Measurements from ENCODE around the gene FAAP20.

DNA sequence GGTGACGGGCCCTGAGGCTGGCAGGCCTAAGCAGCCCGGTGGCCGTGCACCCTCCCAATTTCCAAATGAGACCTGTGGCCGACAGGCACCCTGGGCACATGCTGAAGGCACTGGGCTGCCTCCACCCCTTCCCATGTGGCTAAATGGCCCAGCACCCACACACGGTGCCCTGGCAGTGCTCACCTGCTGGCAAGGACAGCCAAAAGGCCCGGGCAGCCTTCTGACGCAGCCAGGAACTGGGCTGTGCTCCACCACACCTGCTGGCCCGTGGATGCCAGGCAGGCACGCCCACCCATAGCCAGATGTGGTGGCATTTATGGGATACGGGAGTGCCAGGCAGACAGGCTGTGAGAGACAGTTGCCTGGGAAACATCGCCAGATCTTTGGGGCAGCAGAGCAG lies 4.0 kb upstream of the FAAP20 start:
- no peak for TF ChIP-seq CTCF (conservative IDR thresholded peaks at IDR 0.05 in 1 of 2, IDR thresholded peaks at IDR 0.05 in 1 of 2; ENCODE audit: extremely low read depth in 1 of 2, insufficient read depth in 1 of 2, low read depth in 1 of 2, low read length in 2 of 2)
- no peak for TF ChIP-seq EZH2 (IDR thresholded peaks at IDR 0.05; ENCODE audit: borderline replicate concordance, low read length)
